Activated T-helper 1 cell treated with anti-CD3 and anti-CD28 coated beads, Interleukin-2, amount 50 U/mL, for 16 hours (primary cell): ENCODE results near the gene DDX1.

ENCODE experiments used
- DNase-seq, 2 donors: peaks; one replicate each; pipeline ENCODE4 v3.0.0-alpha.2; 2020; ENCODE audit warnings: low read depth in 1 of 2, low spot score in 1 of 2

The DDX1 gene

DNA sequence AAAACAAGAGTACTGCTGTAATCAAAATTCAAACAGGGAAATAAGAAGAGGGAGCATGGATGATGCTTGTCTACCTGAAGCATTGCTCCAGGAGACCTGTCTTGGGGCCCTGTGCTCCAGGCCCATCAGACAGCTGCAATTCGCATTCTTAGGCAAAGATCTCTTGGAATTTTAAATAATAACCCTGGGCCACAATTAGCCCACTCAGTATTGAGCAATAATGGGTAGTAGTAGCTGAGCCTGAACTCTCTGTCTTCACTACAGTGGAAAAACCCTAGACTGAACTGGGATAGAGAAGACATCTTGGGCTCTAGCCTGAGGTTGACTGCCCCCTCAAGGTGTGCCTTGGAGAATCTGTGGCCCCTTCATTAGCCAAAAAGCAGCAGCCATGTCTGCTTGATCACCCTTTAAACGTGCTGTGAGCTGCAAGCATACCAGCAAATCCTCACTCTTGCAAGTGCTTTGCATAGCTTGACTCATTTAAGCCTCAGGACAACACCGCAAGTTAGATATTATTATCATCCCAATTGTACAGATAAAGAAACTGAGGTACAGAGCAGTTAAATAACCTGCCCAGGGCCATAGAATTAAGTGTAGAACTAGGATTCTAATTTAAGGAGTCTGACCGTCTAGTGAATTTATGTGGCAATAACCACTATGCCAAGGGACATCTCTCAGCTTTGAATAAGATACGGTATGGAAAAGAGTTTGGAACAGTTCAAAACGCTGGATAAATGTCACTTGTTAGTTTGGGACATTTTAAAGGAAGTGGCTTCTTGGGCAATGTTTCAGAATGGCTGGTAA lies 69.0 kb downstream of the DDX1 start:
- DNase-seq = no peak

DNA sequence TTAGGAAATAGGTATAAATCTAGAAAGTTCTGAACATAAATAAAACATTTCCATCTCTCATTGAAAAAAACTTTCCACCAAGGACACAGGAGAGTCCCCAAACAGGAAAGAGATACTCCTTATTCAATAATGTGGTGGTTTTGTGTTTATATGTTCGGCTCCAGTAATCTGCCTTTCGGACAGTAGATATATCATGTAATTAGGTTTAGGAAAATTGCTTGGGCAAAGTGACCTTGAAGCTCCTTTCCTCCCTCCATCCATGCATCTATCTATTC lies 69.6 kb downstream of the DDX1 start:
- DNase-seq = no peak

DNA sequence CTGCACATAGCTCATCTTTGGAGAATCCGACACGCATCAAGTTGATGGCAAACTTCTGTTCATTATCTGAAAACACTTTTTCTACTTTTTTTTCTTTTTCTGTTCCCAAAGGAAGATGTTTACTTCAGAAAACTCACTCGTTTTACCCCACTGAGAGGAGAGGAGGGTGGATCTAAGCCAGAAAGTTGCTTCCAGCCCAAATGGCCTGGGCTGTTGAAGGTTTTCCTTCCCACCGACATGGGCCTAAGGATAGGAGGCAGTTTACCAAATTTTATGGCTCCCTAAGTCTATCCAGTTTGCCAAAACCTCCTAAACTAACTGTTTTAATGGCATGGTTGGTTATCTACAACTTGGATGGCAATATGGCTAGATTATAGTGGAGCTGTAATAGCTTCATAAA lies 70.4 kb downstream of the DDX1 start:
- no peak for DNase-seq

DNA sequence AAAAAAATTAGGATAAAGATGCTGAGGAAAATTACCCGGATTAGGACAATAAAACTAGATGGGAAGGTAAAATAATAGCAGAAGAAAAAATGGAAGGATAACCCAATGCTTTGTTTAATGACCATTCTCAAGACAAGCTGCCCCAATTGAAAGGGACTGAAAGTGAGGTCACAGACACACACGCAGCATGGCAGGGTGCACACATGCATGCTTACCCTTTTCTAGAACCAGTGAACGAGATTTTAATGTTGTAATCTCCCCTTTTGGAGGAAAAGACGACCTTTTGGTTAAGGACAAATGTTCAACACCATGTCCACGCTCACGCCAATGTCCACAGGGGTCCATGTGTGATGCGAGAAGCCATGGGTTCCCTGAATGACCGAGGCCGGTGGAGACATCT lies 70.9 kb downstream of the DDX1 start:
- no peak for DNase-seq

DNA sequence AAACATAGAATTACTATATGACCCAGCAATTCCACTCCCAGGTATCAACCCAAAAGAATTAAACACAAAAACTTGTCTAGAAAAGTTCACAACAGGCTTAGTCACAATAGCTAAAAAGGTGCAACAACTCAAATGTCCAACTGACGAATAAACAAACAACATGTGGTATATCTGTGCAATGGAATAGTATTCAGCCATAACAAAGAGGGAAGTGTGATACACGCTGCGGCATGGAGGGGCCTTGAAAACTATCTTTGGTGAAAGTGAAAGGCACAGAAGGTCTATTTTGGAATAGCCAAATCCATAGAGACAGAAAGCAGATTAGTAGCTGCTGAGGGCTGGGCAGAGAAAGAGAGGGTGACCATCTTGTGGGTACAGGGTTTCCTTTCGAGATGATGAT lies 72.1 kb downstream of the DDX1 start:
- no peak for DNase-seq

DNA sequence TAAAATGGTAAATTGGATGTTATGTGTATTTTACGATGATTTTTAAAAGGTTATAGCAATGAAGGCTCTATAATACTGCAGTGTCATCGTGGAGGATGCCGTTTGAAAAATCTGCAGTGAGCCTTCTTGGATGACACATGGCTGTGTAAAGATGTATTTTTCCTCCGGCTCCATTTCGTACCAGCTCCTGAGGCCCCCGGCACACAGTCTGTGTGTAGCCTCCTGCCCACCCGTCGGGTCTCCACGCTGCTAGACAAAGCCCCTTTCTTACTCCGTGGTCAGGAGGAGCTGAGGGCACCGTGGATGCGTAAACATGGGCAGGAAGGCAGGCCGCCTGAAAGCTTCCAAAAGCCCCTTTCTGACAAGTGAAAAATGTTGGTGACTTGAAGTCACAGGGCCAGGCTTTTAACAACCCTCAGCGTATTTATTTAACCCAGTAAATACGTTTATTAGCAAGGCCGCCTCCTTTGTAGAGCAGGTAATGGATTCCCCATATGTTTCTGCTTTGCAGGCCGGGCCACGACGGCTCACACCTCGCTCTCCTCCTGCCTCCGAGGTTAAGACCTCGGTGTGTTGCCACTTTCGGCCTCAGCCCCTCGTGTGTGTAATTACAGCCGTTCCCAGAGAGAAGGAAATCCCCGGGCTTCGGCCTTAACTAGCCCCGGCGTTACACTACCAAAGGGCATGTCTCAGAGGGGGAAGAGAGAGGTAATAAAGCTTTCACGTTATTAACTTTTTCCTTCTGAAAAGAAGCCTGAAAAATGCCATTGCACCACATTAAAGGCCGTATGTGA lies 72.8 kb downstream of the DDX1 start:
- DNase-seq = no peak

DNA sequence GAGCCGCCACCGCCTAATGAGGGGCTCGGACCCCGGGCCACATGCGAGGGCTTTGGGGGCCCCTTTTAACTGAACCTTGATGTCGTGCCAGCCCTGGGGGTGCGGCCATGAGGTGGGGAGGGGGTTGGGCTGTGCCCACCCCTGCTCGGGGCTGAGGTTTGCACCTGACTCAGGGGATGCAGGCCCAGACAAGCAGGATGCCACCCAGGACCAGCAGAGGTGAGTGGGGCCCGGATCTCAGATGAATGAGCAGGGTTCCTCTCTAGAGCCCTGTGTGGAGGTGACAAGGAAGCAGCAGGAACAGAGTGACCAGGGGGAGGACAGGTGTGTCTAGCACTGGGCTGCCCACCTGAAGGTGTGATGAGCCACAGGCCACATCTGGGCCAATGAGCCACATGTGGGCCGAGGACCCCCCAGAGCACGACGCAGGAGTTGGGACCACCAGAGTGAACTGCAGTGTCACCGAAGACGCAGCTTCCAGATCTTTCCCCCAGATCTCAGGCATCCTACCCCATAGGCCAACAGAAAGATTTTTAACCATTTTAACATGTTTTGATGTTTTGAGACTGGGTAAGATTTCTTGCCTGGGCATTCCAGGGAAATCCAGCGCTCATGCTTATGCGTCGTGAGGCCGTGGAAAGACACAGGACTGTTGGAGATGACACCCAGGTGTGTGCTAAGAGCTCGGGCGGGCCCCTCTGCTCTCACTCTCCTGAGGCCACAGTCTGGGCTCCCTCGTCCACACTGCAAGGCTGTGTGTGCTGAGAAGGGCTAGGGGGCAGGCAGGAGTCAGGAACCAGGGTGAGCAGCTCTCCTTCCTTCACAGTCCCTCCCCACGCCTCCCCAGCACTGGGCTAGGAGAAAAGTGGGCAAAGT lies 73.6 kb downstream of the DDX1 start:
- DNase-seq = no peak

DNA sequence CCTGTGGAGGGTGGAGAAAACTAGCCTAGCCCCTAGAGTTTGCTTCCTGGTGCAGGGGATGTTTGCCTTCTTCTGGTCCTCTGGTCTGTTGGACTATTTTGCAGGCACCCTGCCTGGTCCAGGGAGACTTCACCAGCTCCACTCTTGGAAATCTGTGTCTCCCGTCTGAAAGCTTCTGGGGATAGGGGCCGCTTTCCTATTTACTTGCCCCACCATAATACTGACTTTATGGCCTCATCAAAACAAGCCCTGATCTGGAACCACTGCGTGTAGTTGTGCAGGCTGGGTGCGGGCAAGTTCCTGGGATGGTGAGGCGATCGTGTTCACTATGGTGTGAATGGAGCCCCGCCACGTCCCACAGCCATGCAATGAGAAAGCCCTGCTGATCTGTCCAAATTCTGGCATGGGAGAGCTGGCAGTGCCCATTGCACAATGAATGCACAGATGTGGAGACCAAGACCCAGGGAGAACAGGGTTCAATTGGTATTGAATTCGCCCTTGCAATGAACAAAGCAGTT lies 74.3 kb downstream of the DDX1 start:
- no peak for DNase-seq

DNA sequence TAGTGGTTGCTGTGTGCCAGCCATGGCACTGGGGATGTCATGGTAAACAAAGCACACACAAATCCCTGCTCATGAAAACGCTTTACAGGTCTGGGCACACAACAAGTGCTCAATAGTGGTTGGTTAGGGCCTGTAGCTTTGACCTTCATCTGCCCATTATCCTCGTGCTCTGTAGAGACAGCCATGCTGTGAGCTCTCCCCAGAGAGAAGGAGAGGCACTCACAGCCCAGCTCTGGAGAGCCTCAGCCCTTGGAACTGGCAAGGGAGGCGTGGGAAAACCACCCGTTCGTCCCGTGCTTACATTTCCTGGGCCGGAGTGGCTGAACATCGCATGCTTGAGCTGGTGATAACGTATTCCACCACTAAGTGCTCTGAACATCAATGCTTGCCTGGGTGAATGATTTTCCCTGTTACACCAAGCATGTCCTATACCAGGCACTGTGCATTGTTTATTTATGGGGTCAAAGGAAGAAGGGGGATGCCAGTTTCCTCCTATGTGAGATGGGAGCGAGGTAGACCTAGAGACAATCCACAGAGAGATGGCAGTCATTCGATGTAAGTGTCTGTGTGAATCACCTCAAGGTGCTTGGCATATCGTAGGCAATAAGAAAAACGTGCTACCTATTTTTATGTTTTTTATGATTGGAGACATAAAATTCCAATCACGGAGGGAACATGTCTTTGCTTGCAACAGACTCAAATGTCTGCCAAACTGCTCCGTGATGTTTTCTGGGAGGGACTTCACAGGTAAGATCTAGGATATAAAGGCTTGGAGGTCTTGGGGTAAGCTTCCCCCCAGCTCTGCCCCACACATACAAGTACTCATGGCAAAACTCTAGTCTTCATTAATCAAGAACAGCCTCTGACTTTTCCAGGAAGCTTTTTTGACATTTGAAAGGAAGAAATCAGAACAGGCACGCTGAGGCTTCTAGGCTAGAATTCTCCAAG lies 75.5 kb downstream of the DDX1 start:
- DNase-seq = no peak

DNA sequence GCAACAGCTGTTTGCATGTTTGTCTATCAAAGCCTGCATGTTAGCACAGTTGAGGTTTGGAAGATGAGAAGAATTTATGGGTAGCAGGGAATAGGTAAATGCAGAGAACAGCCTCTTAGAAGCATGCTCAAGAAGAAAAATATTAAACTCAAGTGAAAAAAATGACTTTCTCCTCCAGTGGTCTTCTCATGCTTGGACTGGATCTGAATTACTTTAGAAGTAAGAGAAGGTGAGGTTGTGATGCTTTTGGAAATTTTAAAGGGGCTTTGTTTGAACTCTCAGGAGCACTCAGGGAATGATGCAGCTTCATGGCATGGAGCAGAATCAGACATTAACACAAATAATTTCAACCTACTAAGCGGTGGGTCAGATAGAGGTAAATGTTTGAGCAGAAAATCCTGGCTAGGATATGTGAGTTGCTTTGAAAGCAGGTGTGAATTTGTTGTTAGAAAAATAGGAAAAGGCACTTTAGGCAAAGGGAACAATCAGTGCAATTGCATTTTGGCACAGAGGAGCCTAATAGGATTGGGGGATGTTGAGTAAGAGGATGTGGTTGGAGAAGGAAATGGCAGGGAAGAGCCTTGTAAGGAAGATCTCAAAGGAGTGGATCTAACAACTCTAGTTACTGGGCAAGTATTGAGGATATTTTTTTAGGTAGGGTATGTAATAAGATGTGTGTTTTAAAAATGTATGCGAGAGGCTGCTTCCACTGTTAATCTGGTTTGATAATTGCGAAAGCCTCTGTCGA lies 76.3 kb downstream of the DDX1 start:
- no peak for DNase-seq

DNA sequence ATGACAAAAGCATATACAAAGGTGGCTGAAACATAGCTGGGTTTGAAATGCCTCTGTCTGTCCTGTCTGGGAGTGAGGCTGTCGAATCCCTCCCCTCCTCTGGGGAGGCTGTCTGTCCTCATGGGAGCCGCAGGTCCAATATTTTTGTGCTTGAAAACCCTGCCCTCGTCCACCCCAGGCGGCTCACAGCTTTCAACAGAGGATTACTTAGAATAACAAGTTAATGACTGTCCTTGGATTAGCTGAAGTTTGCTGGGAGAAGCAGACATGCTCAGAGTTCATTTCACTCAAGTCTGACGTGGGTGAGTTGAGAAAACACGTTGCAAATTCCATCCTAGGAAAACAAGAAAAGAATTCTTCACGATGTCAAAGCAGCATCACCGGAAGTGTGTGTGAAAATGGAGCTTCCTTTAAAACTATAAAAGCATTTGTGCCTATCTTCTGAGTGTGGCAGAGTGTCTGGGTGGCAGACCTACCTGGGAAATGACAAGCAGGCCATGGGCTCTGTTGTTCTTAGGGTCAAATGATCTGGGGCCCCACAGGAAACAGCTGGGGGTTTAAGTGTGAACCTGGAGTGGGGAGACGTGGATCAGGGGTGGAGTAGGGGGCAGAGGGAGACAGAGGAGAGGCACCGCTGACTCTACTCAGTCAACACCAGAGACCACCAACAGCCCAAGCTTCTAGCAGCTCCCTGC lies 77.1 kb downstream of the DDX1 start:
- no peak for DNase-seq

DNA sequence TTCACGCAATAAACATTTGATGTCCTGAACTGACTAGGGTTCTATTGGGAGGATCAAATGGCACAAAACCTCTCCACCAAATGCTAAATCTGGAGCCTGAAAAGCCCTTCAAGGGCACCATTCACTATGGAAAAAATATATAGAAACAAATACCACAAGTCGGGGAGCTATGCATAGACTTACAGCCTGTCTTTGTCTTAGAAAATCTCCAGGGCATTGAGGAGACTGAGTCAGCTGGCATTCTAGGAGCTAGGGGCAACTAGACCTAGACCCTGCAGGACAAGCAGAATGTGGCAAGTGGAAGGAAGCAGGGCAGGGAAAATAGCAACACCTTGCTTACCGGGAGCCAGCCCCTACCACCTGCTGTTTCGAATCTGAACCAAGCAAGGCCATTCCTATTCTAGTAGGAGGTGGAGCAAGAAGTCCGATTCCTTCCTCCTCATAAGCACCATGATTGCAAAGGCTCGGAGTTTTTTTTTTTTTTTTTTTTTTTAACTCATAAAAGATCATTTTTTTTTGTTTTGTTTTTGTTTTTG lies 77.8 kb downstream of the DDX1 start:
- DNase-seq = no peak

DNA sequence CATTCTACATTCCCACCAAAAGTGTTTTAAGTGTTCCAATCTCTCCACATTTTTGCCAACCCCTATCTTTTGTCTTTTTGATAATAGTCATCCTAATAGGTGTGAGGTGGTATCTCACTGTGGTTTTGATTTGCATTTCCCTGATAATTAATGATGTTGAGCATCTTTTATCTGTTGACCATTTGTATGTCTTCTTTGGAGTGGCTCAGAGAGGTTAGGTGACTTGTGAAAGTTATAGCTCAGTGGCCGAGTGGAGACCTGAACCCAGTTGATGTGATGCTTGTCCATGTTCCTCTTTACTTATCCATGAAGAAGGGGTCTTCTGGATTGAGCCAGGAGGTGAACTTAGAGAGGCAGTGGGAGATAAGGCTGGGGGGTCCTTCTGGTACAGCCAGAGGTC lies 78.8 kb downstream of the DDX1 start:
- no peak for DNase-seq

DNA sequence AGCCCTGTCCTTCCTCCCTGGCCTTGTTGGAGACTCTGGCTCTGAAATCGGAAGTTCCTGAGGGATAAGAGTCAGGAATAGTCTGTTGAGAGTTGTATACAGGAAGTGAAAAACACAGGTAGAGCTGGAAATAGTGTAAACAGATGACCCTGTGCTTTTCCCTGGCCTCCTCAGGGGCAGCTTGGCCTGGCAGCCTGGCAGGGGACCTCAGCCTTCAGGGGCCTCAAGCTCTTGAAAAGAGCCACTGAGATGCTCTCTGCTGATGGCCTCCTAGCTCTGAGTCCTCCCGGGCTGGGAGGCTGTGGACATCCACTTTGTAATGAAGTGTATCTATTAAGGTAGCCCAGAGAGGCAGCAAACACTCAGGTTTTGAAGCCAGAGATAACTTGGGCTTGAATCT lies 79.3 kb downstream of the DDX1 start:
- no peak for DNase-seq

DNA sequence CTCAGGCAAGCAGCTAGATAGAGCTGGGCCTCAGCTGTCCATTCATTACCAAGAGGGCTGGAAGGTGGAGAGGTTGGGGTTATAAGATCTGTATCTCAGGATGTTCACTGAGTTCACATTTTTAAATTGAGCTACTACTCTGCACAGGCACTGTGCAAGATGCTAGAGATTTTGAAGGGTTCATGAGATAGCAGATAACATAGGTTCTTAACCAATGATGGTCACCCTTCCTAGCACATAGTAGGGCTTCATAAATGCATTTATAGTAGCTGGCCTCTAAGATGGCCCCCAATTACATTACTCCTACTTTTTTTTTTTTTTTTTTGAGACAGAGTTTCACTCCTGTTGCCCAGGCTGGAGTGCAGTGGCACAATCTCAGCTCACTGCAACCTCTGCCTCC lies 79.7 kb downstream of the DDX1 start:
- DNase-seq = no peak

DNA sequence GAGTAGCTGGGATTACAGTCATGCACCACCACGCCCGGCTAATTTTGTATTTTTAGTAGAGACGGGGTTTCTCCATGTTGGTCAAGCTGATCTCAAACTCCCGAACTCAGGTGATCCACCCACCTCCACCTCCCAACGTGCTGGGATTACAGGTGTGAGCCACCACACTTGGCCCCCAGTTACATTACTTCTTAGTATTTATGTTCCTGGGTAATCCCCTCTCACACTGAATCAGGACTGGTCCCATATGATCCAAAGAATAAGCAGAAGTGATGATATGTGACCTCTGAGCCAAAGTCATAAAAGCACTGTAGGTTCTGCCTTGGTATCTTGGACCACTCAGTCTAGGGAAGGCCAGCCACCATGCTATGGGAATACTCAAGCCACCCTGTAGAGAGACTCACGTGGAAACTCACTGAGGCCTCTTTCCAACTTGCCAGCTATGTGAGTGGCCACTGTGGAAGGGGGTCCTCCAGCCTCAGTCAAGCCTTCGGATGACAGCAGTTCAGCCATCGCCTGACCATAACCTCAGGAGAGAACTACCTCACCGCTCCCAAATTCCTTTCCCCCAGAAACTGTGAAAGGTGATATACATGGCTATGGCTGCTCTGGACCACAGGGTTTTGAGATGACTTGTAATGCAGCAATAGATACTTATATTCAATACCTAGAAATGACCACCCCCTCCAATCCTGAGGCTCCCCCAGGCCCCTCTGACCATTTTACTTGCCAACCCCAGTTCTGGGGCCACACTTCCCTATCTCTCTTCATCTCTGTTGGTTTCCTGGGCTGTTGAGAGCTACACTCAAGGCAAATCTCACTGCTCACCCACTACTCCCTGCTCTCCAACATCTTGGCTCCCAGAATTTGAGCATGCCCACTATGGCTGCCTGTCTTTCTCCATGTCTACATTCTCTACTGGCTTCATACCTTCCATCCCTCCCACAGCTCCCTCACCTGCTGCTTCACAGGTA lies 80.5 kb downstream of the DDX1 start:
- DNase-seq = no peak

DNA sequence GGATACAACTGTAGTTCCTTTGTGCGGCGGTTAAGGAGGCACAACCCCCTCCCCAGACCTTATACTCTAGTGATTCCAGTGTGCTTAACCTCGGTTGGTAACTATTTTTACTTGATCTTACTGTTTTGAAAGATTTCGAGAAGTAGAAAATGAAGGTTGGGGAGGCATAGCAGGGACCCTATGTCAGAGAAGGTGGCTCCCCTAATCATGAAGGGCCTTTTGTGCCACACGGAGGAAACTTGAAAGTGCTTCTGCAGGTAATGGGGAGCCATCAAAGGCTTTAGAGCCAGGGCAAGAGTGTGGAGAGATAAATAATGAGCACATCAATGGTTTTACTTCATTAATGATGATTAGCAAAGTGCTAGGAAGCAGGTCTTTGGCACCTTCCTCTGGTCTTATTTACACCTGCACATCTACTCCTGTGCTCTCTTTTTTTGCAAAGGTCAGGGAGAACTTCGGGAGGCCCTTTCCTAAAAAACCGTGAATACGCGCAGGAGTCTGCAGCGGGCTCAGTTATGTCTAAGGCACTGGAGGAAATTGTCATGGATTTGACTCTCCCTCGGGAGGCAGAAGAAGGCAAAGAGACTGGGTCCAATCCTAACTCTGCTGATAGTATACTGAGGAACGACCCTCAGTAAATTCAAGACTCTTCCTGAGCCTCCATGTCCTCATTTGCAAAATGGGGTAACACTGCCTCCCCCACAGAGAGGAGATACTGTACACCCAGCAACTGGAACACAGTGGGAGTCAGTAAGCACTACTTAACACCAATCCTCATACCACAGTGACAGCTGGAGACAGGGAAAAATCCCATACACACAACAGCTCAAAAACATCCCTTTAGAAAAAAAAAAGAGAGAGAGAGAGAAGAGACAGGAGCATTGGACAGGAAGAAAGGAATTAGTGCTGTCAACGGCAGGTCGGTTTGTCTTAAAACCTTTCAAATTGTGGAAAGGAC lies 81.6 kb downstream of the DDX1 start:
- DNase-seq = no peak
